Central memory CD4-positive, alpha-beta T cell (primary cell): ENCODE measurements around the gene ZFTA.

Source experiments
- DNase-seq: peaks from one replicate; pipeline ENCODE4 v3.0.0; 2022

Gene ZFTA

DNA sequence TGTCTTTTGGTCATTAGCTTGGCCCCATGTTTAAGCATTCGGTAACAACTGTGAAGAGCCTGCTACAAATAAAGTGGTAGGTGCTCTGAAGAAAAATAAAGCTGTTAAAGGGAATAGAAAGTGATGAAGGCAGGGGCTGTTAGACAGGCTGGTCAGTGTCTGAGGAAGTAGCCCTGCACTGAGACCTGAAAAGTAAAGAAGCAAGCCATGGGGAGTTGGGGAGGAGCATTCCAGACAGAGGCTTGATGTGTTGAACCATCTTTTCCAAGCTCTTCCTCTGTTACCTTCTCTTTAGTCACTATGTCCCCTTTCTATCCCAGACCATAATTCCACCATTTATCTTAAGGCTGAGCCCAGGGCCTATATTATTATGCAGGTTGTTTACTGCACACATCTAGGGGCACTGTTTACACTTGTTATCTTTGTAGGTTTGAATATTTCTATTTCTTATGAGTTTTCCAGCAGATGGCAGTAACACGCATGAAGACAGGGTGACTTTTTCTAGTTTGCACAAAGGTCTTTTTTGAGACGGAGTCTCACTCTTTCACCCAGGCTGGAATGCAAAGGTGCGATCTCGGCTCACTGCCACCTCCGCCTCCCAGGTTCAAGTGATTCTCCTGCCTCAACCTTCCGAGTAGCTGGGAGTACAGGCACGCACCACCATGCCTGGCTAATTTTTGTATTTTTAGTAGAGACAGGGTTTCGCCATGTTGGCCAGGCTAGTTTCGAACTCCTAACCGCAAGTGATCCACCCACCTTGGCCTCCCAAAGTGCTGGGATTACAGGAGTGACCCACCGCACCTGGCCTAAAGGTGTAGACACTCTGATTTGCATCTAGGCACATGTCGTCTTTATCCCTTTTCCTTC lies 23.0 kb downstream of the ZFTA start:
- DNase-seq, result no peak

DNA sequence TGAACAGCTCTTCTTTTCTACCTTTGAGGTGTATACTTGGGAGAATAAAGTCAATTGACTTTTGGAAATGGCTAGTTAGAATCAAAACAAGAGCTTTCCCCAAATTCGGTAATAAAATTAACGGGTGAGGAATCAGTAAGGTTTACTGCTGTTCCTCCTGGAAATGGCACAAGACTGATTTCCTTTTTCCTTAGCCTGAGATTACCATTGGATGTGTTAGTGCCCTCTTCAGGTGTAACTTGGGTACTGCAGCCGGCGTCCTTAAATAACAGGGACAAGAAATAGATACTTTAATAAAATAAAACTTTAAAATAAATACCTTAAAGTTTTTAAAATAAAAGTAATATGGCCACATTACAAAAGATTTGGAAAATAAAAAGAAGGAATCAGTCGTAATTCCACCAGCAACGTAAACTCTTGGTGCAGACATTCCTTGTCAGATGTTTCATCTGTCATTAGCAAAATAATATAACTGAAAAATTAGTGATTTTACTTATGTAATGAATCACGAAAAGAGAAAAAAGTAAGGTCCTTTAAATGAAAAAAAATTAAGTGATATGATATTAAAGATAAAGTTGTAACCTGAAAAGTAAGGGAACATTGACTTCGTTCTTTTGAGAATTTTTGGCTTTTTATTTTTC lies 29.7 kb downstream of the ZFTA start:
- DNase-seq, result peak; percentile 30

DNA sequence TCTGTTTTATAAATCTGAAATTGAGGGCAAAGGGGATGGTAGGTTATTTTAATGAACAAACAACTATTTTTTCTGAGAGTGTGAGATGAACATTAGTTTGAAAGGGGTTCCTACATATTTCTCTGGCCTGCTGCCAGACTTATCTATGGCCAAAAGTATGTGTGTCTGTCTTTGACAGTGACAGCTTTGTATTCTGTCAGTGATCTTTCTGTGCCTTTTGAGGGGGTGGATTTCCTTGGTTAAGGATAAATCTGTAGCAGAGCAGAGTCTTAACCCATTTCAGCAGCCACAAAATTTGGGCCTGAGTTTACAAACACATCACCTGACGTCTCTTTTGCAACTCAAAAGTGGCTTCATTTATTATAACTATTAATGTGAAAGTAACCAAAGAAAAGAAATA lies 30.9 kb downstream of the ZFTA start:
- no peak for DNase-seq

DNA sequence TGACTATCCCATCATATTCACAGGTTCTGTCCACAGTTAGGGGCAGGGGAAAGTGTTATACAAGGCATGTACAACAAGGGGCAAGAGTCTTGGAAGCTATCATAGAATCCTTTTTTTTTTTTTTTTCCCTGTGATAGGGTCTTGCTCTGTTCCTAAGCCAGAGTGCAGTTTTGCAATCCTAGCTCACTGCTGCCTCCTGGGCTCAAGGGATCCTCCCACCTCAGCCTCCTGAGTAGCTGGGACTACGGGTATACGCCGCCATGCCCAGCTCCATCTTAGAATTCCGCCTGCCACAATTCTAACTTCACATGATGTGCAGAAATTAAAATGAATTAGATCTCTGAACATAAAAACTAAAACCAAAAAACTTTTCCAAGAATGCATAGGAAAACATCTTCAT lies 31.7 kb downstream of the ZFTA start:
- no peak for DNase-seq

DNA sequence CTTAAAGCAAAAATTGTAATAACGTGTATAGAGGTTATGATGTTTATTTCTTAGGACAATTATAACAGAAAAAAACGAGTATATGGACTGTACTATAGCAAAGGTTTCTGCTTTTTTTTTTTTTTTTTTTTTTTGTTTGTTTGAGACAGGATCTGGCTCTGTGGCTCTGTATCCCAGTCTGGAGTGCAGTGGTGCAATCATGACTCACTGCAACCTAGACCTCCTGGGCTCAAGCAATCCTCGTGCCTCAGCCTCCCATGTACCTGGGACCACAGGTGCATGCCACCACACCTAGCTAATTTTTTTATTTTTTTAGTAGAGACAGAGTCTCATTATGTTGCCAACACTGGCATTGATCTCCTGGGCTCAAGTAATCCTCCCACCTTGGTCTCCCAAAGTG lies 39.2 kb downstream of the ZFTA start:
- DNase-seq, result no peak

GRCh38 chr11:63720611-63721010 lies 48.0 kb downstream of the ZFTA start:
- DNase-seq, result no peak

- no peak for DNase-seq
Observed at GRCh38 chr11:63719987-63720386, 48.6 kb downstream of the ZFTA start.

DNA sequence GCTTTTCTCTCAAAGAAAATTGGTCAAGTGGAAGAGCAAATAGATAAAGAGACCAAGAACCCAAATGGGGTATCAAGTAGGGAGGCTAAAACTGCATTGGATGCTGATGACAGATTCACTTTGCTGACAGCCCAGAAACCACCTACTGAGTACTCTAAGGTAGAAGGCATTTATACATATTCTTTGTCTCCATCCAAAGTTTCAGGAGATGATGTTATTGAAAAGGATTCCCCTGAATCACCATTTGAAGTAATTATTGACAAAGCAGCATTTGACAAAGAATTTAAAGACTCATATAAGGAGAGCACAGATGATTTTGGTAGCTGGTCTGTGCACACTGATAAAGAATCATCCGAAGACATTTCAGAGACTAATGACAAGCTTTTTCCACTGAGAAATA lies 49.6 kb downstream of the ZFTA start:
- DNase-seq, result no peak
